Mucosa of descending colon (tissue), 3 donors: ENCODE data around the gene CACNA1C. TPM values are rescaled to one million over a fixed set of nuclear protein-coding genes. Genes with fewer than 3 reads are reported as not detected.

Experiments
- ATAC-seq: fragments of 200-7000 bp; cut with Tn5 transposase; one replicate; pipeline ENCODE4 v1.9.1; 2020; ENCODE audit warnings: mild to moderate bottlenecking, moderate library complexity
- DNase-seq, 3 donors: peaks; one replicate each; pipeline ENCODE4 v3.0.0-alpha.2; 2020
- H3K36me3 ChIP-seq: fragments of 200-600 bp; one replicate; pipeline ENCODE4 v1.8.0; 2021; ENCODE audit warnings: low read depth, mild to moderate bottlenecking
- H3K4me1 ChIP-seq: fragments of 200-600 bp; one replicate; pipeline ENCODE4 v1.8.0; 2021; ENCODE audit warnings: low read depth, mild to moderate bottlenecking
- H3K4me3 ChIP-seq: fragments of 200-600 bp; one replicate; pipeline ENCODE4 v1.8.0; 2021; ENCODE audit warnings: mild to moderate bottlenecking
- H3K9me3 ChIP-seq: fragments of 200-600 bp; one replicate; pipeline ENCODE4 v1.8.0; 2021; ENCODE audit warnings: mild to moderate bottlenecking
- CTCF ChIP-seq: fragments of 200-600 bp; IDR thresholded peaks from one replicate; pipeline ENCODE4 v1.8.0; 2022; ENCODE audit warnings: antibody characterized with exemption, mild to moderate bottlenecking
- intact Hi-C, 2 donors: fragments of 100-400 bp; cut with DNase I in 1 of 2; cut with micrococcal nuclease in 1 of 2; formaldehyde crosslinking; loops; one replicate each; pipeline versions ENCODE4 v1.11.0 to v1.11.1; 2022; cut with DNase I, micrococcal nuclease
- total RNA-seq, 3 donors: library from RNA; stranded (reverse); fragmentation: NEBNext Ultra II Directional in 2 of 3; extraction: Animal tissue kit (Norgen Biotek cat#: 25700) in 2 of 3; gene quantifications; one replicate each; pipeline versions ENCODE4 v1.2.1 to v1.2.4, GENCODE V29; 2021 to 2023
- donor health status: DM: no; HTN: no; CAD: no; lungs with moderate emphysema.
- donor health status: DM: no; HTN: no; CAD: no.
- donor health status: DM: no; HTN: yes; CAD: no.

CACNA1C gene
- total RNA-seq, 3 donors from 2014 or later, result 5.5 to 89.4 (median 9.2) TPM

- DNase-seq (no peak), ATAC-seq (no peak)
- Histone ChIP-seq H3K4me3 (no peak overlapping the region), H3K9me3 (no peaks in the 10 kb centered on the region), H3K4me1 (no peaks in the 10 kb centered on the region), H3K36me3 (no peaks in the 10 kb centered on the region)
- intact Hi-C loops, result no loop called here
- no peak for TF ChIP-seq CTCF
Observed at GRCh38 chr12:2543801-2544200, 491.0 kb downstream of the CACNA1C start.

GRCh38 chr12:2544230-2544629 lies 491.4 kb downstream of the CACNA1C start:
- Histone ChIP-seq H3K36me3 (no peaks in the 10 kb centered on the region), H3K9me3 (no peaks in the 10 kb centered on the region), H3K4me3 (no peak overlapping the region), H3K4me1 (no peaks in the 10 kb centered on the region)
- intact Hi-C loops, result no loop called here
- no peak for ATAC-seq
- TF ChIP-seq CTCF, result no peak
- no peak for DNase-seq

GRCh38 chr12:2547273-2548044 lies 494.7 kb downstream of the CACNA1C start:
- no peak for TF ChIP-seq CTCF
- no peaks in the 10 kb centered on the region for H3K4me1 ChIP-seq
- H3K4me3 ChIP-seq, result no peak overlapping the region
- intact Hi-C loops, result no loop called here
- DNase-seq (no peak), ATAC-seq (no peak)
- H3K9me3 ChIP-seq, result no peaks in the 10 kb centered on the region
- H3K36me3 ChIP-seq, result no peaks in the 10 kb centered on the region

- DNase-seq (no peak), ATAC-seq (no peak)
- Histone ChIP-seq H3K36me3 (no peaks in the 10 kb centered on the region), H3K9me3 (no peaks in the 10 kb centered on the region), H3K4me3 (no peak overlapping the region), H3K4me1 (no peaks in the 10 kb centered on the region)
- intact Hi-C loops, result no loop called here
- TF ChIP-seq CTCF, result no peak
Observed at GRCh38 chr12:2548081-2548480, 495.3 kb downstream of the CACNA1C start.

- no peaks in the 10 kb centered on the region for H3K36me3 ChIP-seq
- no peaks in the 10 kb centered on the region for H3K9me3 ChIP-seq
- no peak for TF ChIP-seq CTCF
- no peak overlapping the region for H3K4me3 ChIP-seq
- no peaks in the 10 kb centered on the region for H3K4me1 ChIP-seq
- intact Hi-C loops, result no loop called here
- no peak for ATAC-seq
- no peak for DNase-seq
Observed at GRCh38 chr12:2550561-2551411, 498.0 kb downstream of the CACNA1C start.
